GM12873 (cell line): ENCODE results near the gene PHF13.

ENCODE experiments used
- CTCF ChIP-seq: IDR thresholded peaks from 2 replicates; pipeline ENCODE4 v1.5.1; 2012; ENCODE audit warnings: low read depth, mild to moderate bottlenecking, moderate library complexity, low read length, control low read depth; ENCODE audit not compliant: insufficient read depth; ENCODE audit errors: missing control alignments

The PHF13 gene

DNA sequence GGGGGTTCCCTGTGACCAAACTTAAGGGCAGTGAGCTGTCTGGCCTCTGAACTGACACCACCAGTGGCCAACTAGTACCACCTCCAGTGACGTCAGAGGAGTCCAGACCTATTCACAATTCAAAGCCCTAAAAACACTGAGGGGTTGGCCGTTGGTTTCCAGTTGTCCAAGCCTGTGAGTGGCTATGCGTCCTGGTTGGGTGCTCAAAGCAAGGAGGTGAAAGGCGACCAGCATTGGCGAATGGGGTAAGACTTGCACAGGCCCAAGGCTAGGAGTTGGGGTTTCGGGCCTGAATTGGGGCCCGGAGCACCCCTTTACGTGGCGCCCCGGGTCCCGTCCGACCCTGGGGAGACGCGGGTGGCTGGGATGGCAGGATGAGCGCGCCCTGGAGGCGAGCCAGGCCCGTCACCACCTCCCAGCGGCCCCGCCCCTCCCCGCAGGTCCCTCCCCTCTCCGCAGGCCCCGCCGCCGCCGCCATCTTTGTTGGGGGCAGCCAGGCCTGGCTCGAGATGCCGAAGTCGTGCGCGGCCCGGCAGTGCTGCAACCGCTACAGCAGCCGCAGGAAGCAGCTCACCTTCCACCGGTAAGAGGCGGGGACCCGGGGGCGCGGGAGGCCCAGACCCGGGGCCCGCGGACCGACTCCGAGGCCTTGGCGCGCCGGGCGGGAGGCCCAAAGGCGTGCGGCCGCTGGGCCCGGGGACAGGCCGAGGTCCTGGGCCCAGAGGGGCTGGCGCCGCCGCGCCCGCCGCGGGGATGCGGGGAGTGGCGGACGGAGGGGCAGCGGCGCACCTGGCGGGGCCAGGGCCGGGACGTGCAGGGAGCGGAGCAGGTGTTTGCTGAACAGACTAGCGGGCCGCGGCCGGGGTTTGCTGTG is 11.4 kb downstream of the PHF13 start, which contains the start of gene THAP3:
TSS of gene THAP3 (plus strand) at position 159 of the 874 bp plus-strand sequence. CDS start at position 510, 351 bp downstream.
- TF ChIP-seq CTCF: no peak

DNA sequence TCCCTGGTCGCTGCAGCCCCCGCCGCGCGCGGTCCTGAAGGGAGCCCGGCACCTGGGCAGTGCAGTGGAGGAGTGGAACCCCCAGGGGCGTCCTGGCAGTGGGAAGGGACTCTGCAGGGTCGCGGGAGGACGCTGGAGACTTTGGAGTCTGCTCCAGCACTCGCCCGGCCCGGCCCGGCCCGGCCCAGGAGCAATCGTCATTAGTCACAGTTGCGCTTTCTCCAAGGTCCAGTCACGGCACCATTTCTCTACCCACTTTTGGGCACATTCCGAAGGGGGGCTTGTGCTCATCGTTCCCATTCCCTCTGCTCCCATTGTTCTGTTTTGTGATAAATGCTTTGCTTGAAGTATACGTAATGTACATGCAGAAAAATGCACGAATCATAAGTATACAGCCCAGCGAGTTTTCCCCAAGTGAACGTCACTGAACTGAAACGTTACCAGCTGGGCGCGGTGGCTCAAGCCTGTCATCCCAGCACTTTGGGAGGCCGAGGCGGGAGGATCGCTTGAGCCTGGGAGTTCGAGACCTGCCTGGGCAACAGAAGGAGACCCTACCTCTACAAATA is 12.1 kb downstream of the PHF13 start:
- TF ChIP-seq CTCF: no peak

- no peak for TF ChIP-seq CTCF
Measured at GRCh38 chr1:6627031-6627430, 13.5 kb downstream of the PHF13 start.

- no peak for TF ChIP-seq CTCF
Measured at GRCh38 chr1:6627841-6628545, 14.5 kb downstream of the PHF13 start.

DNA sequence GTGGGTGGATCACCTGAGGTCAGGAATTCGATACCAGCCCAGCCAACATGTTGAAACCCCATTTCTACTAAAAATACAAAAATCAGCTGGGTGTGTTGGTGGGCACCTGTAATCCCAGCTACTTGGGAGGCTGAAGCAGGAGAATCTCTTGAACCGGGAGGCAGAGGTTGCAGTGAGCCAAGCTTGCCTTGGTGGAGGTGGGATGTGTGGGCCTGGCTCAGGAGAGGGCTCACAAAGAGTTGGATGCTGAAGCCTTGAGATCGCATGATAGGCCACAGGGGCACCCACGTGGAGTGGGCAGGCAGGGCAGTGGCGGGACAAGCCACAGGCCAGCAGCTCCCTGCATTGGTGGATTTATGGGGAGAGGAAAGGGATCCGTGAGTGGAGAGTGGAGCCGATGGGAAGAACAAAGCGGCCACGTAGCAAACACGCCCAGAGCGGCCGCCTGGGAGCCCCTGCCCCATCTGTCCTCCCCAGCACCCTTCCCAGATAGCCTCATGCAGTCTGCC is 15.5 kb downstream of the PHF13 start:
- TF ChIP-seq CTCF: no peak

DNA sequence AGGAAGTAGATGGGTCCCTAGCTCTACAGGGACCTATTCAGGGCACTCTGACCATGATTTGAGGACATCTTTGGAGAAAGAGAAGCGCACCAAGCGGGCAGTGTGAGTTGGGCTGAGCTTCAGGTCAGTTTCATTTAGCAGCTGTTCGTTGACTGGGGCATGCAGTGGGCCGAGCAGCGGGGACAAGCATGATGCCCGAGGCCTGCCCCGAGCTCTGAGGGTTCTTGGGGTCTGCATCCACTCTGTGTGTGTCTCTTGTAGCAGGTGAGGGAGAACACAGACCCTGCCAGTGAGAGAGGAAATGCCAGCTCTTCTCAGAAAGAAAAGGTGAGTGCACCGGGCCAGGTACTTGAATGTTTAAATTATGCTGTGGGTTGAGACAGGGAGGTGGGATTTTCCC is 16.5 kb downstream of the PHF13 start:
- no peak for TF ChIP-seq CTCF

- TF ChIP-seq CTCF: no peak
Measured at GRCh38 chr1:6631058-6631457, 17.5 kb downstream of the PHF13 start.
